GM12873 (cell line): Measurements from ENCODE around the gene FAM83G.

Experiments used
- TF ChIP-seq, protein P1 (sequence below): IDR thresholded peaks from 2 replicates; pipeline ENCODE4 v1.5.1; 2012; ENCODE audit warnings: low read depth, mild to moderate bottlenecking, moderate library complexity, low read length, control low read depth; ENCODE audit not compliant: insufficient read depth; ENCODE audit errors: missing control alignments

The FAM83G gene

DNA sequence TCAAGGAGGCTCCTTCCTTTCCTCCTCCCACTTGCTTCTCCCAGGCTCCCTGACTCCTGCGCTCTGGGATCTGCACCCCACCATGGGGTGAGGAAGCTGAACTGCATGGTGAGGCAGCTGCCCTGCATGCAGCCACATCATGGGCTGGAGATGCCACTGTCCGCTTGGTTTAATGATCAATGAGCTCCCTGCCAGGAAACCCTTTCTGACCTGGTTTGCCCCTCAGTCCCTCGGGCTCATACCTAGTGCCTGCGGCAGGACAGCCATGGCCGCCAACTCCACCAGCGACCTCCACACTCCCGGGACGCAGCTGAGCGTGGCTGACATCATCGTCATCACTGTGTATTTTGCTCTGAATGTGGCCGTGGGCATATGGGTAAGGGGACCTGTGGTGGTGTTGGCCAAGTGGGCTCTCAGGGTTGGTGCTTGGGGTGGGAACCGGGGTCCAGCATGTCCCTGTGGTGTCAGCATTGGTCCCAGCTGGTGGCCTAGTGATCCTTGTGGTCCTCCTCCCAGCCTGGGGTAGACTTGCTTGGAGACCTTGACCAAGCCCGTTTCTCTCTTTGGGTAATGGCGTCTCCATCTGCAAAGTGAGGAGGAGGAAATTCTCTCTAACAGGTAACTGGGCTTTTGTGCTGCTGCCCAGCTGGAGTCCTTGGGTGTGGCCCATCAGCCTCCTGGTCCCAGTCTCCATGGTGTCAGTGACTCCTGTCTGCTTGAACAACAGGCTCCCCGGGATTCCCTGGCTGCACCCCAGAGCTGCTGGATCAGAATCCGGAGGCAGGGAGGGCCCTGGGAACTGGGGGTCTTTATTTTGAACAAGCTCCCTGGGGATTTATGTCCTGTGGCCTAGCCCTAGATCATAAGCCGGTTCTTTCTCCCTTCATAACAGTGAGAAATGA lies 52.4 kb downstream of the FAM83G start, which contains the start of gene SLC5A10:
TSS of gene SLC5A10 (plus strand) at position 225 of the 902 bp plus-strand sequence. CDS start at position 266, 41 bp downstream.
- TF ChIP-seq, protein P1, sequence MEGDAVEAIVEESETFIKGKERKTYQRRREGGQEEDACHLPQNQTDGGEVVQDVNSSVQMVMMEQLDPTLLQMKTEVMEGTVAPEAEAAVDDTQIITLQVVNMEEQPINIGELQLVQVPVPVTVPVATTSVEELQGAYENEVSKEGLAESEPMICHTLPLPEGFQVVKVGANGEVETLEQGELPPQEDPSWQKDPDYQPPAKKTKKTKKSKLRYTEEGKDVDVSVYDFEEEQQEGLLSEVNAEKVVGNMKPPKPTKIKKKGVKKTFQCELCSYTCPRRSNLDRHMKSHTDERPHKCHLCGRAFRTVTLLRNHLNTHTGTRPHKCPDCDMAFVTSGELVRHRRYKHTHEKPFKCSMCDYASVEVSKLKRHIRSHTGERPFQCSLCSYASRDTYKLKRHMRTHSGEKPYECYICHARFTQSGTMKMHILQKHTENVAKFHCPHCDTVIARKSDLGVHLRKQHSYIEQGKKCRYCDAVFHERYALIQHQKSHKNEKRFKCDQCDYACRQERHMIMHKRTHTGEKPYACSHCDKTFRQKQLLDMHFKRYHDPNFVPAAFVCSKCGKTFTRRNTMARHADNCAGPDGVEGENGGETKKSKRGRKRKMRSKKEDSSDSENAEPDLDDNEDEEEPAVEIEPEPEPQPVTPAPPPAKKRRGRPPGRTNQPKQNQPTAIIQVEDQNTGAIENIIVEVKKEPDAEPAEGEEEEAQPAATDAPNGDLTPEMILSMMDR, result no peak

GRCh38 chr17:18950944-18951905 lies 53.3 kb downstream of the FAM83G start:
- TF ChIP-seq, protein P1, result no peak

- TF ChIP-seq, protein P1, result no peak
These were observed 54.2 kb downstream of the FAM83G start for GRCh38 chr17:18950346-18950745.

GRCh38 chr17:18949566-18949965 lies 55.0 kb downstream of the FAM83G start:
- TF ChIP-seq, protein P1, result no peak

- TF ChIP-seq, protein P1, result no peak
These were observed 56.0 kb downstream of the FAM83G start for GRCh38 chr17:18948476-18949006.

DNA sequence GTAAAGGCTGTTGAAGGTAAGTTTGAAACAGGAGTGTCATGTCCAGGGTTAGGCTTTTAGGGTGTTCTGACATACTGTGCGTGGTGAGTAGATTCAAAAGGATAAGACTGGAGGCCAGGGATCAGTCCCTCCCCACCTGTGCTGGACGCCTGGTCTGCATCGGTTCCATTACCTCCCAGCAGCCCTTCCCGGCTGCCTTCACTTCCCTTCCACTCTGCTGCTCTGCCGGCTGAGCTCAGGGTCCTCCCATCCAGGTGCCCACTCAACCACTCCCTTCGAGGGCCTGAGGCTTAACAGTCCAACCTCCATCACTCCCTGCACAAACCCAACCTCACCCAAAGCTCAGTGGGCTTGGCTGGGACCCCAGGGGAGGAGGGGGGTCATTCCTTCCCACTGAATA lies 56.7 kb downstream of the FAM83G start:
- TF ChIP-seq, protein P1, result no peak
